Measurements from ENCODE around the gene BRWD1.

Gene BRWD1

DNA sequence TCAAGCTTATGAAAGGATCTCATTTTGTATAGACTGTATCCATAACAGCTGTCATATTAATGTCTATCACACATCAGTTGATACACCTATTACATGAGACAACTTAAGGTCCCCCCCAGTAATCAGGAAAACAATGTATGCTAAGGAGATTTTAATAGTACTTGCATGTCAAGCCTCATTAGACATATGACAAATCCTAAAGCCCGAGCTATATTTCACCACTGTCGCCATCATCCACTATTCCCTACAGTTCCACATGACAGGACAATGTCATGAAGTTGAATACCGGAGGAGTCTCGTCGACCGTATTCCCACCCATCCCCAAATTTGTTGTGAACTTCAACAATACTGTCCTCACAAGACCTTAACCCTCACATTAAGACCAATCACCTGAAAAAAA is 32.0 kb upstream of the BRWD1 start:
- Histone ChIP-seq H3K4me1 (ENCODE audit: control insufficient read depth, insufficient read depth, low read length) (peaks cover 5% of the 10 kb centered on the region), H3K36me3 (ENCODE audit: control insufficient read depth, insufficient read depth, low read length) (peaks cover 6% of the 10 kb centered on the region), H3K4me3 (ENCODE audit: low read length) (no peak overlapping the region), H3K27me3 (ENCODE audit: control insufficient read depth, insufficient read depth, low read length) (no peaks in the 10 kb centered on the region), H3K9ac (ENCODE audit: low read length) (no peak overlapping the region), H3K27ac (ENCODE audit: low read depth, low read length) (no peak overlapping the region)

GRCh38 chr21:39344848-39345247 is 31.4 kb upstream of the BRWD1 start:
- H3K4me1 ChIP-seq (ENCODE audit: control insufficient read depth, insufficient read depth, low read length), result peaks cover 5% of the 10 kb centered on the region
- no peaks in the 10 kb centered on the region for H3K27me3 ChIP-seq (ENCODE audit: control insufficient read depth, insufficient read depth, low read length)

GRCh38 chr21:39341249-39341923 is 28.0 kb upstream of the BRWD1 start:
- H3K27ac ChIP-seq (ENCODE audit: low read depth, low read length), result no peak overlapping the region
- H3K9ac ChIP-seq (ENCODE audit: low read length), result no peak overlapping the region
- H3K36me3 ChIP-seq (ENCODE audit: control insufficient read depth, insufficient read depth, low read length), result peaks cover 6% of the 10 kb centered on the region
- H3K4me3 ChIP-seq (ENCODE audit: low read length), result no peak overlapping the region
- H3K4me1 ChIP-seq (ENCODE audit: control insufficient read depth, insufficient read depth, low read length), result no peaks in the 10 kb centered on the region
- no peaks in the 10 kb centered on the region for H3K27me3 ChIP-seq (ENCODE audit: control insufficient read depth, insufficient read depth, low read length)

More at GRCh38 chr21:39344848-39345247, 31.4 kb upstream of the BRWD1 start:
- H3K27ac ChIP-seq (ENCODE audit: low read depth, low read length), result no peak overlapping the region
- peaks cover 6% of the 10 kb centered on the region for H3K36me3 ChIP-seq (ENCODE audit: control insufficient read depth, insufficient read depth, low read length)
- H3K9ac ChIP-seq (ENCODE audit: low read length), result no peak overlapping the region
- no peak overlapping the region for H3K4me3 ChIP-seq (ENCODE audit: low read length)

- Histone ChIP-seq H3K36me3 (ENCODE audit: control insufficient read depth, insufficient read depth, low read length) (peaks cover 6% of the 10 kb centered on the region), H3K27ac (ENCODE audit: low read depth, low read length) (no peak overlapping the region), H3K27me3 (ENCODE audit: control insufficient read depth, insufficient read depth, low read length) (no peaks in the 10 kb centered on the region), H3K4me3 (ENCODE audit: low read length) (no peak overlapping the region), H3K4me1 (ENCODE audit: control insufficient read depth, insufficient read depth, low read length) (no peaks in the 10 kb centered on the region), H3K9ac (ENCODE audit: low read length) (no peak overlapping the region)
Measured at GRCh38 chr21:39340687-39341086, 27.3 kb upstream of the BRWD1 start.

DNA sequence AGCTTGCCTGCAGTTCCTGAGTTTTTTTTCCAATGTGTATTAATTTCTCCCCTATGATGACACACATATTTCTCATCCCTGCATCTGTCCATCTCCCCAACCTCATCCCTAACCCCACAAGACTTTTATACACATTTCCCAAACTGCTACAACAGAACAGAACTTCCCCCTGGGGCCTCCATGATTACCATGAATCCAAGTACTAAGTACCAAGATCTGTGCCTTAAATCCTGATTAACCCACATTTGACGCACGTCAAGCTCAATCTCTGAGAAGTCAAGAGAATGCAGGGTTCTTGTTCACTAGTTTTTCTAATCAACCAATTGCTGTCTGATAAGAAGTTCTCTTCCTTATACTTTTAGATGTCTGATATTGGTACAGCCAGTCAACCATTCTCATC is 25.8 kb upstream of the BRWD1 start:
- no peak overlapping the region for H3K4me3 ChIP-seq (ENCODE audit: low read length)

DNA sequence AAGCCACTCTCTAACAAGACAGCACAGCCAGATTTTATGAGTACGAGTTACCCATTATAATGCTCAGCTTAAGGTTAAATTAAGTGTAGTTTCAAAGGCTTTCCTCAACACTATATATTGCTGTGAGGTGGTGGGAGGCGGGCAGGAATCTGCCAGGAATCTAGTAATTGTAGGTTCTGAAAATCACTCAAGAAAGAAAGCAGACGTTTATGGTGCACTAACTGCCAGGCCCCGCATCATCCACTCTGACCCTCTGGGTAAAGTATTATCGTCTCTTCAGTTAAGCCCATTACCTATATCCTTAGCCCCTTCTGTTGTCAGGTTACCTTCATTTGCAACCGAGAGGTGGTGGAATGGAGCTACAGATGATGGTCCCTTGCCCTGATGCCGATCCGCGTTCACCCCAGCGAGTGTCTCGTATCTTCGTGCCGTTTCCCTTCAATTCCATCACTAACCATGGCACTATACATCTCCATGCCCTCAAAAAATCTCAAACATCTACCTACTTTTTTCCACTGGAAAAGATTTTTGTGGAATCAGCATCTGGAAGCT is 23.1 kb upstream of the BRWD1 start:
- H3K27me3 ChIP-seq (ENCODE audit: control insufficient read depth, insufficient read depth, low read length), result no peaks in the 10 kb centered on the region
- peaks cover under 1% of the 10 kb centered on the region for H3K36me3 ChIP-seq (ENCODE audit: control insufficient read depth, insufficient read depth, low read length)
- H3K27ac ChIP-seq (ENCODE audit: low read depth, low read length), result no peak overlapping the region
- H3K9ac ChIP-seq (ENCODE audit: low read length), result no peak overlapping the region
- no peak overlapping the region for H3K4me3 ChIP-seq (ENCODE audit: low read length)
- no peaks in the 10 kb centered on the region for H3K4me1 ChIP-seq (ENCODE audit: control insufficient read depth, insufficient read depth, low read length)

More for the DNA sequence above, 25.8 kb upstream of the BRWD1 start:
- H3K9ac ChIP-seq (ENCODE audit: low read length), result no peak overlapping the region
- no peak overlapping the region for H3K27ac ChIP-seq (ENCODE audit: low read depth, low read length)
- H3K4me1 ChIP-seq (ENCODE audit: control insufficient read depth, insufficient read depth, low read length), result no peaks in the 10 kb centered on the region
- H3K27me3 ChIP-seq (ENCODE audit: control insufficient read depth, insufficient read depth, low read length), result no peaks in the 10 kb centered on the region
- peaks cover 6% of the 10 kb centered on the region for H3K36me3 ChIP-seq (ENCODE audit: control insufficient read depth, insufficient read depth, low read length)

- H3K4me3 ChIP-seq (ENCODE audit: low read length), result no peak overlapping the region
- no peak overlapping the region for H3K9ac ChIP-seq (ENCODE audit: low read length)
- no peaks in the 10 kb centered on the region for H3K36me3 ChIP-seq (ENCODE audit: control insufficient read depth, insufficient read depth, low read length)
- H3K27ac ChIP-seq (ENCODE audit: low read depth, low read length), result no peak overlapping the region
- H3K4me1 ChIP-seq (ENCODE audit: control insufficient read depth, insufficient read depth, low read length), result no peaks in the 10 kb centered on the region
- no peaks in the 10 kb centered on the region for H3K27me3 ChIP-seq (ENCODE audit: control insufficient read depth, insufficient read depth, low read length)
Measured at GRCh38 chr21:39334611-39335010, 21.2 kb upstream of the BRWD1 start.

GRCh38 chr21:39332175-39332574 is 18.7 kb upstream of the BRWD1 start:
- no peaks in the 10 kb centered on the region for H3K36me3 ChIP-seq (ENCODE audit: control insufficient read depth, insufficient read depth, low read length)
- no peak overlapping the region for H3K4me3 ChIP-seq (ENCODE audit: low read length)
- H3K4me1 ChIP-seq (ENCODE audit: control insufficient read depth, insufficient read depth, low read length), result no peaks in the 10 kb centered on the region
- H3K27ac ChIP-seq (ENCODE audit: low read depth, low read length), result no peak overlapping the region
- H3K9ac ChIP-seq (ENCODE audit: low read length), result no peak overlapping the region
- no peaks in the 10 kb centered on the region for H3K27me3 ChIP-seq (ENCODE audit: control insufficient read depth, insufficient read depth, low read length)

DNA sequence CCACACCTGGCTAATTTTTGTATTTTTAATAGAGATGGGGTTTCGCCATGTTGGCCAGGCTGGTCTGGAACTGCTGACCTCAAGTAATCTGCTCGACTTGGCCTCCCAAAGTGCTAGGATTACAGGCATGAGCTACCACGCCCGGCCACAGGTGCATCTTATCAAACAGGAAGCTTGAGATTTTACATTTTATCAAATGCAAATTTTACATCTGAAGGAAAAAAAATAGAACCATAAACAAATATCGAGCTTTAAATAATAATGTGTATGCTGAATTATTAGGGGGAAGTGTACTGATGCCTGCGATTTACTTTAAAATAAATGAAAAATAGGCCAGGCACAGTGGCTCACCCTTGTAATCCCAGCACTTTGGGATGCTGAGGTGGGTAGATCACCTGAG is 16.6 kb upstream of the BRWD1 start:
- Histone ChIP-seq H3K27me3 (ENCODE audit: control insufficient read depth, insufficient read depth, low read length) (no peaks in the 10 kb centered on the region), H3K27ac (ENCODE audit: low read depth, low read length) (no peak overlapping the region), H3K4me3 (ENCODE audit: low read length) (no peak overlapping the region), H3K4me1 (ENCODE audit: control insufficient read depth, insufficient read depth, low read length) (no peaks in the 10 kb centered on the region), H3K36me3 (ENCODE audit: control insufficient read depth, insufficient read depth, low read length) (no peaks in the 10 kb centered on the region), H3K9ac (ENCODE audit: low read length) (no peak overlapping the region)

GRCh38 chr21:39327727-39328126 is 14.3 kb upstream of the BRWD1 start:
- Histone ChIP-seq H3K36me3 (ENCODE audit: control insufficient read depth, insufficient read depth, low read length) (no peaks in the 10 kb centered on the region), H3K4me3 (ENCODE audit: low read length) (no peak overlapping the region)

DNA sequence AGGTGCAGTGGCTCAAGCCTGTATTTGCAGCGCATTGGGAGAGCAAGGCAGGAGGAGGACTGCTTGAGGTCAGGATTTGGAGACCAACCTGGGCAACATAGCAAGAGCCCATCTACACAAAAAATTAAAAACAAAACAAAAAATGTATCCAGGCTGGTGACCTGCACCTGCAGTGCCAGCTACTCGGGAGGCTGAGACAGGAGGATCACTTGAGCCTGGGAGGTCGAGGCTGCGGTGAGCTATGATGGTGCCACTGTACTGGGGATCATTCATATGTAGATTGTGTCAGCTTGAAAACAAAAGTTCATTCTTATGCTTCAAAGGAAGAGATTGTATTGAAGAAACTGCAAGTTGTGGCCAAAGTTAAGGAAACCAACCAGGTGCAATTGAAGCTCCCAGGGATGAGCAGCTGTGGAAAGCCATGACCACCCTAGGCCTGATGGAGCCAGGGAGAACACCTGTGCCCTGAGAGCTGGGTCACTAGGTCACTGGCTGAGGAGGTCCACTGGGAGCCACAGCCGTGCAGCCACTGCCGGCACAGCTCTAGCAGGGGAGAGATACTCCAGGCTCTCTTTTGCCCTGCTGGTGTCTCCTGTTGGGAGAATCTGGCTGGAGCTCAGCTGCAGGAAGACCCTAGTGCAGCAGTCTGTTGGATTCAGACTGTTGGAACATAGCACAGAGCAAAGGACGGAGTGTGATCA is 13.3 kb upstream of the BRWD1 start:
- H3K36me3 ChIP-seq (ENCODE audit: control insufficient read depth, insufficient read depth, low read length), result no peaks in the 10 kb centered on the region
- no peaks in the 10 kb centered on the region for H3K4me1 ChIP-seq (ENCODE audit: control insufficient read depth, insufficient read depth, low read length)
- no peak overlapping the region for H3K9ac ChIP-seq (ENCODE audit: low read length)
- no peak overlapping the region for H3K4me3 ChIP-seq (ENCODE audit: low read length)
- H3K27me3 ChIP-seq (ENCODE audit: control insufficient read depth, insufficient read depth, low read length), result no peaks in the 10 kb centered on the region
- no peak overlapping the region for H3K27ac ChIP-seq (ENCODE audit: low read depth, low read length)

More at GRCh38 chr21:39327727-39328126, 14.3 kb upstream of the BRWD1 start:
- Histone ChIP-seq H3K9ac (ENCODE audit: low read length) (no peak overlapping the region), H3K27me3 (ENCODE audit: control insufficient read depth, insufficient read depth, low read length) (no peaks in the 10 kb centered on the region), H3K4me1 (ENCODE audit: control insufficient read depth, insufficient read depth, low read length) (no peaks in the 10 kb centered on the region), H3K27ac (ENCODE audit: low read depth, low read length) (no peak overlapping the region)

DNA sequence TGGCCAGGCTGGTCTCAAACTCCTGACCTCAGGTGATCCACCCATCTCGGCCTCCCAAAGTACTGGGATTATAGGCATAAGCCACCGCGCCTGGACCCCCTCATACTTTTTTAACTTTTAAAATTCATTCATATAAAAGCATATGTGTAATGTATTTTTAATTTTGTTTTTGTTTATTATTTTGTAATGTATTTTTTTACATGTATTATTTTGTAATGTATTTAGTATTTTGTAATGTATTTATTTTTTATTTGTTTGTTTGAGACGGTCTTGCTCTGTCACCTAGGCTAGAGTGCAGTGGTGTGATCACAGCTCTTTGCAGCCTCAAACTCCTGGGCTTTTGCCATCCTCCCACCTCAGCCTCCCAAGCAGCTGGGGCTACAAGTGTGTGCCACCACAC is 12.0 kb upstream of the BRWD1 start:
- Histone ChIP-seq H3K4me3 (ENCODE audit: low read length) (no peak overlapping the region), H3K9ac (ENCODE audit: low read length) (no peak overlapping the region), H3K27me3 (ENCODE audit: control insufficient read depth, insufficient read depth, low read length) (no peaks in the 10 kb centered on the region), H3K36me3 (ENCODE audit: control insufficient read depth, insufficient read depth, low read length) (no peaks in the 10 kb centered on the region), H3K4me1 (ENCODE audit: control insufficient read depth, insufficient read depth, low read length) (no peaks in the 10 kb centered on the region), H3K27ac (ENCODE audit: low read depth, low read length) (no peak overlapping the region)

GRCh38 chr21:39321424-39321823 is 8.0 kb upstream of the BRWD1 start:
- no peaks in the 10 kb centered on the region for H3K27me3 ChIP-seq (ENCODE audit: control insufficient read depth, insufficient read depth, low read length)
- H3K36me3 ChIP-seq (ENCODE audit: control insufficient read depth, insufficient read depth, low read length), result no peaks in the 10 kb centered on the region
- no peak overlapping the region for H3K27ac ChIP-seq (ENCODE audit: low read depth, low read length)
- H3K4me1 ChIP-seq (ENCODE audit: control insufficient read depth, insufficient read depth, low read length), result peaks cover 3% of the 10 kb centered on the region
- H3K9ac ChIP-seq (ENCODE audit: low read length), result no peak overlapping the region
- H3K4me3 ChIP-seq (ENCODE audit: low read length), result no peak overlapping the region
